Thymus (tissue), 11 donors: ENCODE results near the gene UMAD1. TPM values are rescaled to one million over a fixed set of nuclear protein-coding genes. Genes with fewer than 3 reads are reported as not detected.

ENCODE experiments used
- DNase-seq, 9 donors: peaks; one replicate each; pipeline ENCODE4 v3.0.0-alpha.2; 2013; ENCODE audit warnings: low spot score in 9 of 9, low read depth in 6 of 9, missing footprints in 1 of 9
- H3K27ac ChIP-seq, 2 donors: one replicate each; pipeline ENCODE4 v1.5.1; 2013; ENCODE audit warnings: control low read depth in 1 of 2, low read depth in 1 of 2, low read length in 1 of 2, mild to moderate bottlenecking in 1 of 2, moderate library complexity in 1 of 2
- H3K27me3 ChIP-seq, 2 donors: one replicate each; pipeline ENCODE4 v1.5.1; 2013; ENCODE audit warnings: low read length in 1 of 2; ENCODE audit not compliant: control insufficient read depth in 2 of 2, insufficient read depth in 1 of 2
- H3K36me3 ChIP-seq, 2 donors: one replicate each; pipeline ENCODE4 v1.5.1; 2013; ENCODE audit warnings: low read length in 1 of 2, mild to moderate bottlenecking in 1 of 2, moderate library complexity in 1 of 2; ENCODE audit not compliant: control insufficient read depth in 2 of 2, insufficient read depth in 2 of 2
- H3K4me1 ChIP-seq, 2 donors: one replicate each; pipeline ENCODE4 v1.5.1; 2013; ENCODE audit warnings: low read length in 2 of 2; ENCODE audit not compliant: control insufficient read depth in 2 of 2, insufficient read depth in 2 of 2
- H3K4me3 ChIP-seq, 2 donors: one replicate each; pipeline ENCODE4 v1.5.1; 2013; ENCODE audit warnings: low read length in 2 of 2, control low read depth in 1 of 2, mild to moderate bottlenecking in 1 of 2
- H3K9me3 ChIP-seq, 2 donors: one replicate each; pipeline ENCODE4 v1.5.1; 2013; ENCODE audit warnings: low read length in 1 of 2, mild to moderate bottlenecking in 1 of 2; ENCODE audit not compliant: control insufficient read depth in 2 of 2, insufficient read depth in 1 of 2
- WGBS: extraction: QIAGEN DNeasy Blood & Tissue Kit; methylation state at CpG from one replicate; pipeline ENCODE4 v1.1.7; 2013; 5-methylcytosine and 5-hydroxymethylcytosine counted together
- polyA plus RNA-seq: library from polyadenylated mRNA; stranded (reverse); fragments of 200-250 nt; gene quantifications from one replicate; pipeline ENCODE4 v1.2.3, GENCODE V29; 2013
- total RNA-seq: library from RNA; stranded (reverse); fragments of 120-200 nt; gene quantifications from one replicate; pipeline ENCODE4 v1.2.4, GENCODE V29; 2013
- donor health status: healthy.

The UMAD1 gene
- total and polyA plus RNA-seq, 2 donors, result 15.7 to 21.9 TPM

DNA sequence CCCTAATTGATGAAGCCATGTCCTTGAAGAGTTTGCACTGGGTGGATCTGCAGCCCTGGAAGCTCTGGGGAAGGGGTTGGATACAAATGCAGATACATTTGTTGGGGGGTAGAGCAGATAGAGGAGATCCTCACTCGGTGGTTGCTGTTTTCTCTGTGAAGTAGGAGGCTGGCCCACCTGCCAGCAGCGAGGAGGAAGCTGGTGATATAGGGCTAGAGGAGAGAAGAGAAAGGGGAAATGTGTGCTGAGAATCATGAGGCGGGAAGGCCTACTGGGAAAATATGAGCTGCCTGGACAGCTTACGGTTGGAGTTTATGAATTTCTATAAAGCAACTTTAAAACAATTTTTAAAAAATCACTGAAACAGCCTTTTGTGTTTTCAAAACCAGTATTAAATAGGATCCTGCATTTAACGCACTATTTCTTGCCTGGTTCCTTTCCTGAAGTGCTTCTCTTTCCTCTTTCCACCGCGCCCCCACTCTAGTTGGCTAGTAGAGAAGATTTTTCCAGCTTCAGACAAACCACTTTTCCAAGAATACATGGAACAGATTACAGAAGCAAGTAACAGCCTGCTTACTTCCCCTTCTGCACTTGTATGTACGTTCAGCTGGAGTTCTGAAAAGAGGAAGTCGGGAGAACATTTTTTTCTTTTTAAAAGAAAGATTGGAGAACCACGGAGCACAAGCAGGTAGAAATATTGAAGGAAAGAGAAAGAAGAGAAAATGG, 227.5 kb downstream of the UMAD1 start:
- H3K27ac ChIP-seq, result peak overlapping the region in 1 of 2 donors; percentile 76
- DNase-seq, result peak in 6 of 9 donors; percentile 24 to 73 (median 42)
- 12% methylated on average over 10 of the region's 10 CpGs for WGBS

DNA sequence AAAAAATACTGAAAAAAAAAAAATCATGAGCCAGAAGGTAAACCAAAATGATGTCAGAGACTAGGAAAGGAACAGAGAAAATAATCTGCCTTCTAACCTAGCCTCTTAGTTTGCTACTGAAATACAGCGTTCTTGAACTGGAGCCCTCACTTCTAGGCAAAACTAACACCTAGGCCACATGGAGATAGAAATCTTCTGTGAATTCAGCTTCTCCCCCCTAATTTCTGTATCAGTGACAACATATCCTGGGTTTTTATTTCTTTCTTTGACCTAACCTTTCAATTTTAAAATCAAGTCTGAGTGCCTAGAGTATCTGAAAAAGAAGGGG, 228.0 kb downstream of the UMAD1 start:
- Histone ChIP-seq H3K4me1 (peaks cover 19 to 22% of the 10 kb centered on the region in 2 donors), H3K27me3 (no peaks in the 10 kb centered on the region), H3K27ac (peak overlapping the region in 1 of 2 donors; percentile 76), H3K4me3 (no peak overlapping the region), H3K36me3 (no peaks in the 10 kb centered on the region), H3K9me3 (no peaks in the 10 kb centered on the region)
- WGBS, result 39% methylated on average over 1 of the region's 1 CpG
- peak in 1 of 9 donors; percentile 15 for DNase-seq

More for the DNA sequence above, 227.5 kb downstream of the UMAD1 start:
- Histone ChIP-seq H3K36me3 (no peaks in the 10 kb centered on the region), H3K4me3 (no peak overlapping the region), H3K4me1 (peaks cover 19 to 22% of the 10 kb centered on the region in 2 donors), H3K27me3 (no peaks in the 10 kb centered on the region), H3K9me3 (no peaks in the 10 kb centered on the region)

DNA sequence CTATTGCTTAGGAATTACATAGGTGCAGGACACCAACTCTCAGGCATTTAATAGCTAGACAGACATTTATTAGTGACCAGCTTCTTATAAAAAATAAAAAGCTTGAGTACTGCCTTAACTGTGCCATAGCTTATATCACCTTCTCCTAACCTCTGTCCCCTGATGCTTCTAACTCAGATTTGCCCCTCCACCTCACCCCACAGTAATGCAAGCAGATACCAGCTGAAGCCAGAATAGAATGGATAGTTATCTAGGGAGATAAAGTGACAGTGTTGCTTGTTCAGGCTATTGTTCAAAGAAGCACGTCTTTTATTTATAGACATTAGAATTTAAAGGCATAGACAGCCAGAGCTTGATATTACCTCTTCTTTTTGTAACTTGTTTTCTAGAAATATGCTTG, 228.5 kb downstream of the UMAD1 start:
- Histone ChIP-seq H3K4me3 (no peak overlapping the region), H3K27ac (peak overlapping the region in 1 of 2 donors; percentile 76), H3K36me3 (no peaks in the 10 kb centered on the region), H3K4me1 (peaks cover 19 to 22% of the 10 kb centered on the region in 2 donors), H3K27me3 (no peaks in the 10 kb centered on the region), H3K9me3 (no peaks in the 10 kb centered on the region)
- WGBS, result 48% methylated on average over 1 of the region's 1 CpG
- DNase-seq, result peak in 1 of 9 donors; percentile 8

DNA sequence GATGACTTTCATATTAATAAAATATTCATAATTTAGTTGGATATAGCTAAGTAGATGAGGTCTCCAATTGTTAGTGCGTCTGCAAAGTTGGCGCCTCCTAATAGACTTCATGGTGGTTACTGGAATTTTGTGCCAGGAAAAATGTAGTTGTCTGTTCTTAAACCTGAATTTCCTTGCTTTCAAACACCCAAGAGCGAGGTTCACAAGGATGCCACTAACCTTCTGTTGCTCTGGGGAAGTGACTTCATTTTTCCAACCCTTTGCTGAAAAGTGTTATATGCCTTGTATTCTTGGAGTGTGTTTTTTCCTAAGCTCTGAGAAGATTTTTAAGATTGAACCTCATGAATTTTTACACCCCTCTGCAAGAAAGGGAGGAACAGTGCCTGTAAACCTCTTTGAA, 229.1 kb downstream of the UMAD1 start:
- no peaks in the 10 kb centered on the region for H3K9me3 ChIP-seq
- H3K27ac ChIP-seq, result no peak overlapping the region
- no peak for DNase-seq
- WGBS, result 99% methylated on average over 3 of the region's 3 CpGs
- no peaks in the 10 kb centered on the region for H3K36me3 ChIP-seq
- peaks cover 19 to 22% of the 10 kb centered on the region in 2 donors for H3K4me1 ChIP-seq
- H3K4me3 ChIP-seq, result no peak overlapping the region
- H3K27me3 ChIP-seq, result no peaks in the 10 kb centered on the region

DNA sequence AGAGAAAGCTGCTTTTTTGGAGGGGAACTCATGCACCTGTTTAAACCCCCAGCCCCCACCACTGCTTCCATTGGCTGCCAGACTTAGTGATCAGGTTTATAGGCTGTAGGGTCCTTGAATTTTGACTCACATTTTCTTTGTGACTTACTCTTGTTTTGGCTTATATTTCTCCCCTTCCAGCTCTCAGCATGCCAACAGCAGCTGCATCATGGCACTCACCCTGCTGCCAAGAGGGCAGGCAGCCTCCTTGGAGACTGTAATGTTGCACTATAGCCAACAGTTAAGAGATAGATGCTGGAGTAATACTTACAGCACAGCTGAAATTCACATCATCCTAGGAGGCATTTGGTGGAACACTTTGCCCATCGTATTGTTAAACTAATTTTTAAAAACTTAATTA, 230.0 kb downstream of the UMAD1 start:
- no peaks in the 10 kb centered on the region for H3K36me3 ChIP-seq
- no peak overlapping the region for H3K4me3 ChIP-seq
- 99% methylated on average over 1 of the region's 1 CpG for WGBS
- no peaks in the 10 kb centered on the region for H3K9me3 ChIP-seq
- H3K27ac ChIP-seq, result no peak overlapping the region
- H3K27me3 ChIP-seq, result no peaks in the 10 kb centered on the region
- peaks cover 19 to 22% of the 10 kb centered on the region in 2 donors for H3K4me1 ChIP-seq
- peak in 1 of 9 donors; percentile 26 for DNase-seq

DNA sequence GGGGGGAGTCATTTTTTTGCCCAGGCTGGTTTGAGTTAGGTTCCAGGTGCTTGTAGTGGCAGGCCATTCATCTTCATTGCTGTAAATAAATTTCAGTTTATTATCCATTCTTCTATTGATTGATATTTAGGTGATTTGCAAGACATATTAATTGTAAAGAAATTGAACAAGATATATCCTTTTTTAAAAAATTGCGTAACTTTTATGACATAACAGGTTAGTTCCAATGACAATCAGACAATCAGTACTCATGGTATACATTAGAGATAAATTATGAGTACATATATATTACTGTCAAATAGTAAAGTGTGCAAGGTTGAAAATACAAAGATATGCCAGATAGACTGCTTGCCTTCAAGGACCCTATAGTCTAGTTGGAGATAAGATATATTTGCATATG, 235.9 kb downstream of the UMAD1 start:
- Histone ChIP-seq H3K27me3 (no peaks in the 10 kb centered on the region), H3K36me3 (no peaks in the 10 kb centered on the region), H3K4me3 (no peak overlapping the region), H3K4me1 (no peaks in the 10 kb centered on the region), H3K9me3 (no peaks in the 10 kb centered on the region), H3K27ac (no peak overlapping the region)
- 100% methylated on average over 1 of the region's 1 CpG for WGBS
- DNase-seq, result no peak

DNA sequence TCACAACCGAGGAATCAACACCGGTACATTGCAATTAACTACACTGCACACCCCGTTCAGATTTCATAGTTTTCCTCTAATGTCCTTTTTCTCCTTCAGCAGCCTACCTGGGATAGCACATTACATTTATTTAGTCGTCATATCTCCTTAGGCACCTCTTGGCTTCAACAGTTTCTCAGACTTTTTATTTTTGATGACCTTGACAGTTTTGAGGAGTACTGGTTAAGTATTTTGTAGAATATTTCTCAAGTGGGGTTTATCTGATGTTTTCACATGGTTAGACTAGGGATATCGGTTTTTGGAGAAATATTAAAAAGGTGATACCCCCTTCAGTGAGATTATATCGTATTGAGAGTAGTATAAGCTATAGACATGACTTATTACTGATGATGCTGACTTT, 241.0 kb downstream of the UMAD1 start:
- H3K36me3 ChIP-seq, result no peaks in the 10 kb centered on the region
- WGBS, result 89% methylated on average over 6 of the region's 6 CpGs

DNA sequence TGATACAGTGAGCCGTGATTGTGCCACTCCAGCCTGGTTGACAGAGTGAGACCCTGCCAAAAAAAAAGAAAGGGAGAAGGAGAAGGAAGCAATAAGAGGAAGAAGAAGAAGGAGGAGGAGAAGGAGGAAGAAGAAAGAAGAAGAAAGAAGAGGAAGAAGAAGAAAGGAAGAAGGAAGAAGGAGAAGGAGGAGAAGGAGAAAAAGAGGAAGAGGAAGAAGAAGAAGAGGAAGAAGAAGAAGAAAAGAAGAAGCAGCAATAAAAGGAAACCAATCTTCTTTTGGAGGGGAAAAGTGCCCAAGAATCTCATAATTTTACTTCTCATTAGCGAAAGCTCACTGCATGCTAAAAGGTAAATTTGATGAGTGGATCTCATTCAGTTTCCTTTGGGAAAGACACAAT, 242.3 kb downstream of the UMAD1 start:
- no peak overlapping the region for H3K27ac ChIP-seq

More for the DNA sequence above, 241.0 kb downstream of the UMAD1 start:
- no peaks in the 10 kb centered on the region for H3K4me1 ChIP-seq
- no peak overlapping the region for H3K4me3 ChIP-seq
- no peak overlapping the region for H3K27ac ChIP-seq
- no peak for DNase-seq
- no peaks in the 10 kb centered on the region for H3K27me3 ChIP-seq
- no peaks in the 10 kb centered on the region for H3K9me3 ChIP-seq

DNA sequence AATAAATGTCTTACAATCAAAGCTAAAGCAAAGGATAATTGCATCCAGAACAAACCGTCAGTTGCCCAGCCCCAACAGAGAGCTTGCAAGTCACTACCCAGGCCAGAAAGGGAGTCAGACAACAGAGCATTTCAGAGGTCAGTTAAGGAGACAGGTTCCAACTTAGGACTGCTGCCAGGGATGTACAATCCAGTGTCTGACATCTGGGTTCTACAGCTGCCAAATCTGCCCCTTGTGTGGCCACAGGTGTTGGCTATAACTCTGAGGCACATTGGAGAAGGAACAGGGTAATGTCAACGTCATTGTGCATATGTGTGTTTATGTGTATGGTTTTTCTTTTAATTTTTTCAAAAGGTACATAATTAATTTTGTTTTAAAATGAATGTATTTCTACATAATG, 242.8 kb downstream of the UMAD1 start:
- H3K4me3 ChIP-seq, result no peak overlapping the region
- H3K27me3 ChIP-seq, result no peaks in the 10 kb centered on the region
- 95% methylated on average over 2 of the region's 2 CpGs for WGBS
- H3K27ac ChIP-seq, result no peak overlapping the region
- no peak for DNase-seq
- H3K36me3 ChIP-seq, result no peaks in the 10 kb centered on the region
- no peaks in the 10 kb centered on the region for H3K9me3 ChIP-seq
- no peaks in the 10 kb centered on the region for H3K4me1 ChIP-seq

More for the DNA sequence above, 242.3 kb downstream of the UMAD1 start:
- no peaks in the 10 kb centered on the region for H3K4me1 ChIP-seq
- WGBS, result 98% methylated on average over 2 of the region's 2 CpGs
- no peaks in the 10 kb centered on the region for H3K27me3 ChIP-seq
- DNase-seq, result no peak
- no peaks in the 10 kb centered on the region for H3K36me3 ChIP-seq
- H3K9me3 ChIP-seq, result no peaks in the 10 kb centered on the region
- H3K4me3 ChIP-seq, result no peak overlapping the region
